ENCODE measurements around the gene DCTN4. TPM values are rescaled to one million over a fixed set of nuclear protein-coding genes. Genes with fewer than 3 reads are reported as not detected.

Gene DCTN4
- total and polyA plus RNA-seq, 2 experiments from 2014 or later: 15.4 to 41.8 TPM

DNA sequence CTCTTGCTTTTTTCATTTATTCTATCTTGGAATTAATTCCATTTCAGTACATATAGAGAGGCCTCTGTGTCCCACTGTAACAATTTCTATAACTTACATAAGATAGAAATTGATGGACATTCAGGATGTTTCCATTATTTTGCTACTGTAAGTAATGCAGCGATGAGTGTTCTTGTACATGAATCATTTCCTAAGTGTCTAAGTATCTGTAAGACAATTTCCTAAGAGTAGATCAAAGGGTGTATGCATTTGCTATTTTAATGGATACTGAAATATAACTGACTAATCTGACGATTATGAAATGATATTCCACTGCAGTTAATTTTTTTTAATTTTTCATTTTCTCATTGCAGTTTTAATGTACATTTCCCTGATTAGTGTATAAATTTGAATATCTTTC is 35.0 kb downstream of the DCTN4 start:
- H3K36me3 ChIP-seq (ENCODE audit: insufficient read depth): peaks cover 10% of the 10 kb centered on the region

More for the DNA sequence above, 35.0 kb downstream of the DCTN4 start:
- no peak overlapping the region for H3K27ac ChIP-seq (ENCODE audit: low read depth)
- no peak for TF ChIP-seq JUNB (IDR thresholded peaks at IDR 0.05; ENCODE audit: unreplicated experiment)
- no peak for TF ChIP-seq EZH2 (IDR thresholded peaks at IDR 0.05; ENCODE audit: low read depth, unreplicated experiment)
- TF ChIP-seq NANOG (IDR thresholded peaks at IDR 0.05; ENCODE audit: borderline replicate concordance): no peak
- TF ChIP-seq, protein P1, sequence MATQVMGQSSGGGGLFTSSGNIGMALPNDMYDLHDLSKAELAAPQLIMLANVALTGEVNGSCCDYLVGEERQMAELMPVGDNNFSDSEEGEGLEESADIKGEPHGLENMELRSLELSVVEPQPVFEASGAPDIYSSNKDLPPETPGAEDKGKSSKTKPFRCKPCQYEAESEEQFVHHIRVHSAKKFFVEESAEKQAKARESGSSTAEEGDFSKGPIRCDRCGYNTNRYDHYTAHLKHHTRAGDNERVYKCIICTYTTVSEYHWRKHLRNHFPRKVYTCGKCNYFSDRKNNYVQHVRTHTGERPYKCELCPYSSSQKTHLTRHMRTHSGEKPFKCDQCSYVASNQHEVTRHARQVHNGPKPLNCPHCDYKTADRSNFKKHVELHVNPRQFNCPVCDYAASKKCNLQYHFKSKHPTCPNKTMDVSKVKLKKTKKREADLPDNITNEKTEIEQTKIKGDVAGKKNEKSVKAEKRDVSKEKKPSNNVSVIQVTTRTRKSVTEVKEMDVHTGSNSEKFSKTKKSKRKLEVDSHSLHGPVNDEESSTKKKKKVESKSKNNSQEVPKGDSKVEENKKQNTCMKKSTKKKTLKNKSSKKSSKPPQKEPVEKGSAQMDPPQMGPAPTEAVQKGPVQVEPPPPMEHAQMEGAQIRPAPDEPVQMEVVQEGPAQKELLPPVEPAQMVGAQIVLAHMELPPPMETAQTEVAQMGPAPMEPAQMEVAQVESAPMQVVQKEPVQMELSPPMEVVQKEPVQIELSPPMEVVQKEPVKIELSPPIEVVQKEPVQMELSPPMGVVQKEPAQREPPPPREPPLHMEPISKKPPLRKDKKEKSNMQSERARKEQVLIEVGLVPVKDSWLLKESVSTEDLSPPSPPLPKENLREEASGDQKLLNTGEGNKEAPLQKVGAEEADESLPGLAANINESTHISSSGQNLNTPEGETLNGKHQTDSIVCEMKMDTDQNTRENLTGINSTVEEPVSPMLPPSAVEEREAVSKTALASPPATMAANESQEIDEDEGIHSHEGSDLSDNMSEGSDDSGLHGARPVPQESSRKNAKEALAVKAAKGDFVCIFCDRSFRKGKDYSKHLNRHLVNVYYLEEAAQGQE (IDR thresholded peaks at IDR 0.05; ENCODE audit: unreplicated experiment): no peak
- TF ChIP-seq, protein P2, sequence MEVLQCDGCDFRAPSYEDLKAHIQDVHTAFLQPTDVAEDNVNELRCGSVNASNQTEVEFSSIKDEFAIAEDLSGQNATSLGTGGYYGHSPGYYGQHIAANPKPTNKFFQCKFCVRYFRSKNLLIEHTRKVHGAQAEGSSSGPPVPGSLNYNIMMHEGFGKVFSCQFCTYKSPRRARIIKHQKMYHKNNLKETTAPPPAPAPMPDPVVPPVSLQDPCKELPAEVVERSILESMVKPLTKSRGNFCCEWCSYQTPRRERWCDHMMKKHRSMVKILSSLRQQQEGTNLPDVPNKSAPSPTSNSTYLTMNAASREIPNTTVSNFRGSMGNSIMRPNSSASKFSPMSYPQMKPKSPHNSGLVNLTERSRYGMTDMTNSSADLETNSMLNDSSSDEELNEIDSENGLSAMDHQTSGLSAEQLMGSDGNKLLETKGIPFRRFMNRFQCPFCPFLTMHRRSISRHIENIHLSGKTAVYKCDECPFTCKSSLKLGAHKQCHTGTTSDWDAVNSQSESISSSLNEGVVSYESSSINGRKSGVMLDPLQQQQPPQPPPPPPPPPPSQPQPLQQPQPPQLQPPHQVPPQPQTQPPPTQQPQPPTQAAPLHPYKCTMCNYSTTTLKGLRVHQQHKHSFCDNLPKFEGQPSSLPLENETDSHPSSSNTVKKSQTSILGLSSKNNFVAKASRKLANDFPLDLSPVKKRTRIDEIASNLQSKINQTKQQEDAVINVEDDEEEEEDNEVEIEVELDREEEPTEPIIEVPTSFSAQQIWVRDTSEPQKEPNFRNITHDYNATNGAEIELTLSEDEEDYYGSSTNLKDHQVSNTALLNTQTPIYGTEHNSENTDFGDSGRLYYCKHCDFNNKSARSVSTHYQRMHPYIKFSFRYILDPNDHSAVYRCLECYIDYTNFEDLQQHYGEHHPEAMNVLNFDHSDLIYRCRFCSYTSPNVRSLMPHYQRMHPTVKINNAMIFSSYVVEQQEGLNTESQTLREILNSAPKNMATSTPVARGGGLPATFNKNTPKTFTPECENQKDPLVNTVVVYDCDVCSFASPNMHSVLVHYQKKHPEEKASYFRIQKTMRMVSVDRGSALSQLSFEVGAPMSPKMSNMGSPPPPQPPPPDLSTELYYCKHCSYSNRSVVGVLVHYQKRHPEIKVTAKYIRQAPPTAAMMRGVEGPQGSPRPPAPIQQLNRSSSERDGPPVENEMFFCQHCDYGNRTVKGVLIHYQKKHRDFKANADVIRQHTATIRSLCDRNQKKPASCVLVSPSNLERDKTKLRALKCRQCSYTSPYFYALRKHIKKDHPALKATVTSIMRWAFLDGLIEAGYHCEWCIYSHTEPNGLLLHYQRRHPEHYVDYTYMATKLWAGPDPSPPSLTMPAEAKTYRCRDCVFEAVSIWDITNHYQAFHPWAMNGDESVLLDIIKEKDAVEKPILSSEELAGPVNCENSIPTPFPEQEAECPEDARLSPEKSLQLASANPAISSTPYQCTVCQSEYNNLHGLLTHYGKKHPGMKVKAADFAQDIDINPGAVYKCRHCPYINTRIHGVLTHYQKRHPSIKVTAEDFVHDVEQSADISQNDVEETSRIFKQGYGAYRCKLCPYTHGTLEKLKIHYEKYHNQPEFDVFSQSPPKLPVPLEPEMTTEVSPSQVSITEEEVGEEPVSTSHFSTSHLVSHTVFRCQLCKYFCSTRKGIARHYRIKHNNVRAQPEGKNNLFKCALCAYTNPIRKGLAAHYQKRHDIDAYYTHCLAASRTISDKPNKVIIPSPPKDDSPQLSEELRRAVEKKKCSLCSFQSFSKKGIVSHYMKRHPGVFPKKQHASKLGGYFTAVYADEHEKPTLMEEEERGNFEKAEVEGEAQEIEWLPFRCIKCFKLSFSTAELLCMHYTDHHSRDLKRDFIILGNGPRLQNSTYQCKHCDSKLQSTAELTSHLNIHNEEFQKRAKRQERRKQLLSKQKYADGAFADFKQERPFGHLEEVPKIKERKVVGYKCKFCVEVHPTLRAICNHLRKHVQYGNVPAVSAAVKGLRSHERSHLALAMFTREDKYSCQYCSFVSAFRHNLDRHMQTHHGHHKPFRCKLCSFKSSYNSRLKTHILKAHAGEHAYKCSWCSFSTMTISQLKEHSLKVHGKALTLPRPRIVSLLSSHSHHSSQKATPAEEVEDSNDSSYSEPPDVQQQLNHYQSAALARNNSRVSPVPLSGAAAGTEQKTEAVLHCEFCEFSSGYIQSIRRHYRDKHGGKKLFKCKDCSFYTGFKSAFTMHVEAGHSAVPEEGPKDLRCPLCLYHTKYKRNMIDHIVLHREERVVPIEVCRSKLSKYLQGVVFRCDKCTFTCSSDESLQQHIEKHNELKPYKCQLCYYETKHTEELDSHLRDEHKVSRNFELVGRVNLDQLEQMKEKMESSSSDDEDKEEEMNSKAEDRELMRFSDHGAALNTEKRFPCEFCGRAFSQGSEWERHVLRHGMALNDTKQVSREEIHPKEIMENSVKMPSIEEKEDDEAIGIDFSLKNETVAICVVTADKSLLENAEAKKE (CRISPR knock-in tag; IDR thresholded peaks at IDR 0.05): no peak
- no peak for TF ChIP-seq POLR2AphosphoS5 (IDR thresholded peaks at IDR 0.05; ENCODE audit: low read depth)
- TF ChIP-seq, protein P3, sequence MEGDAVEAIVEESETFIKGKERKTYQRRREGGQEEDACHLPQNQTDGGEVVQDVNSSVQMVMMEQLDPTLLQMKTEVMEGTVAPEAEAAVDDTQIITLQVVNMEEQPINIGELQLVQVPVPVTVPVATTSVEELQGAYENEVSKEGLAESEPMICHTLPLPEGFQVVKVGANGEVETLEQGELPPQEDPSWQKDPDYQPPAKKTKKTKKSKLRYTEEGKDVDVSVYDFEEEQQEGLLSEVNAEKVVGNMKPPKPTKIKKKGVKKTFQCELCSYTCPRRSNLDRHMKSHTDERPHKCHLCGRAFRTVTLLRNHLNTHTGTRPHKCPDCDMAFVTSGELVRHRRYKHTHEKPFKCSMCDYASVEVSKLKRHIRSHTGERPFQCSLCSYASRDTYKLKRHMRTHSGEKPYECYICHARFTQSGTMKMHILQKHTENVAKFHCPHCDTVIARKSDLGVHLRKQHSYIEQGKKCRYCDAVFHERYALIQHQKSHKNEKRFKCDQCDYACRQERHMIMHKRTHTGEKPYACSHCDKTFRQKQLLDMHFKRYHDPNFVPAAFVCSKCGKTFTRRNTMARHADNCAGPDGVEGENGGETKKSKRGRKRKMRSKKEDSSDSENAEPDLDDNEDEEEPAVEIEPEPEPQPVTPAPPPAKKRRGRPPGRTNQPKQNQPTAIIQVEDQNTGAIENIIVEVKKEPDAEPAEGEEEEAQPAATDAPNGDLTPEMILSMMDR (conservative IDR thresholded peaks at IDR 0.05; ENCODE audit: low read depth in 2 of 2): no peak
- no peak for TF ChIP-seq ZNF331 (CRISPR knock-in tag; IDR thresholded peaks at IDR 0.05; ENCODE audit: low read depth)
- no peak for TF ChIP-seq ETS1 (IDR thresholded peaks at IDR 0.05)
- no peak for TF ChIP-seq ZNF114 (CRISPR knock-in tag; IDR thresholded peaks at IDR 0.05)
- no peak for TF ChIP-seq STAT1 (IDR thresholded peaks at IDR 0.05; ENCODE audit: unreplicated experiment)
- no peak for TF ChIP-seq EZH2phosphoT487 (IDR thresholded peaks at IDR 0.05; ENCODE audit: unreplicated experiment)
- TF ChIP-seq CREB1 (CRISPR knock-in tag; IDR thresholded peaks at IDR 0.05; ENCODE audit: low read depth): no peak
- Mint-ChIP-seq H3K36me3 (ENCODE audit: low read depth) (peaks cover 47% of the 10 kb centered on the region), H3K27ac (no peak overlapping the region), H3K27me3 (ENCODE audit: insufficient read depth, low read depth, poor library complexity) (no peaks in the 10 kb centered on the region), H3K9me3 (no peaks in the 10 kb centered on the region), H3K4me1 (no peaks in the 10 kb centered on the region), H3K4me3 (no peak overlapping the region)
- H4K20me1 ChIP-seq (replicated peaks; ENCODE audit: insufficient read depth): no peaks in the 10 kb centered on the region; the same call in 1 of the 2 replicates
- H3K9me2 ChIP-seq (ENCODE audit: insufficient read depth): no peaks in the 10 kb centered on the region
- H2AFZ ChIP-seq: no peak overlapping the region
- no peaks in the 10 kb centered on the region for H3K4me1 ChIP-seq (ENCODE audit: insufficient read depth)
- H3K4me2 ChIP-seq: no peak overlapping the region
- no peaks in the 10 kb centered on the region for H3K27me3 ChIP-seq (ENCODE audit: insufficient read depth)
- DNase-seq (ENCODE audit: low spot score) (no peak), ATAC-seq (no peak)
- H3K4me3 ChIP-seq: no peak overlapping the region
- H3F3A ChIP-seq (replicated peaks; ENCODE audit: low read depth): no peaks in the 10 kb centered on the region
- no peaks in the 10 kb centered on the region for H3K79me2 ChIP-seq (replicated peaks; ENCODE audit: insufficient read depth)
